ENCODE measurements around the gene ZG16B. TPM values are rescaled to one million over a fixed set of nuclear protein-coding genes. Genes with fewer than 3 reads are reported as not detected.

ZG16B gene
- total RNA-seq, 2 donors from 2014 or later = 34.1 to 62.1 TPM

DNA sequence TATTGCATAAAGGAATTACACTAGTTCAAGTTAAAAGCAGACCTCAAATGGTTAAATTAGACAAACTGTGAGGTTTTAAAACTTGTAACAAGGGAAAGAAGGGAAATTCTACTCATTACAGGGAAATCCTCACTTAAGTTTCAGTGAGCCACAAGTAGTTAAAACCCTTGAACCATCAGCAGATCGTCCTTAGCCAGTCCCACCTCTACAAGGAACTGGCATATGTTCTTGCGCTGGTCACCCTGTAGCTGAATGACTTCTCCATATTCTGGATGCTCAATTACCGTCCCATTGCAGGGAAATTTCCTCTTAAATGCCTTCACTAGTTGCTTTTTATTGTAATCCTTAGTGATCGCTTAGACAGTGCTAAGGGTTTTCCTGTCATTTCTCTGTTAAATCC lies 7.6 kb upstream of the ZG16B start:
- no peak overlapping the region for H3K9ac ChIP-seq (ENCODE audit: low read depth in 2 of 2, low read length in 2 of 2)
- no peaks in the 10 kb centered on the region for H3K4me1 ChIP-seq
- no peaks in the 10 kb centered on the region for H3K36me3 ChIP-seq
- TF ChIP-seq CTCF (IDR thresholded peaks at IDR 0.05) = no peak
- intact Hi-C loops (cut with DNase I) = no loop called here
- no peak for DNase-seq
- no peak overlapping the region for H3K27ac ChIP-seq
- no peaks in the 10 kb centered on the region for H3K9me3 ChIP-seq
- no peaks in the 10 kb centered on the region for H3K27me3 ChIP-seq
- H3K4me3 ChIP-seq = no peak overlapping the region

GRCh38 chr16:2824626-2825025 lies 5.5 kb upstream of the ZG16B start:
- Histone ChIP-seq H3K27ac (no peak overlapping the region), H3K9me3 (no peaks in the 10 kb centered on the region), H3K27me3 (no peaks in the 10 kb centered on the region), H3K36me3 (no peaks in the 10 kb centered on the region), H3K9ac (ENCODE audit: low read depth in 2 of 2, low read length in 2 of 2) (no peak overlapping the region), H3K4me1 (no peaks in the 10 kb centered on the region), H3K4me3 (no peak overlapping the region)
- TF ChIP-seq CTCF (IDR thresholded peaks at IDR 0.05) = no peak
- no peak for DNase-seq
- intact Hi-C loops (cut with DNase I) = no loop called here

- H3K9ac ChIP-seq (ENCODE audit: low read depth in 2 of 2, low read length in 2 of 2) = no peak overlapping the region
- no peaks in the 10 kb centered on the region for H3K27me3 ChIP-seq
- no peak for DNase-seq
- H3K4me3 ChIP-seq = no peak overlapping the region
- no peaks in the 10 kb centered on the region for H3K9me3 ChIP-seq
- no peaks in the 10 kb centered on the region for H3K36me3 ChIP-seq
- H3K4me1 ChIP-seq = no peaks in the 10 kb centered on the region
- H3K27ac ChIP-seq = no peak overlapping the region
- no peak for TF ChIP-seq CTCF (IDR thresholded peaks at IDR 0.05)
- intact Hi-C loops (cut with DNase I) = no loop called here
These were observed 4.9 kb upstream of the ZG16B start for GRCh38 chr16:2825049-2825742.

GRCh38 chr16:2825906-2826305 lies 4.2 kb upstream of the ZG16B start:
- Histone ChIP-seq H3K9me3 (no peaks in the 10 kb centered on the region), H3K9ac (ENCODE audit: low read depth in 2 of 2, low read length in 2 of 2) (no peak overlapping the region), H3K4me1 (no peaks in the 10 kb centered on the region), H3K27ac (no peak overlapping the region), H3K36me3 (no peaks in the 10 kb centered on the region), H3K4me3 (no peak overlapping the region), H3K27me3 (no peaks in the 10 kb centered on the region)
- intact Hi-C loops (cut with DNase I) = no loop called here
- DNase-seq = no peak
- TF ChIP-seq CTCF (IDR thresholded peaks at IDR 0.05) = no peak

GRCh38 chr16:2826591-2827373 lies 3.3 kb upstream of the ZG16B start:
- Histone ChIP-seq H3K4me1 (no peaks in the 10 kb centered on the region), H3K36me3 (no peaks in the 10 kb centered on the region), H3K9ac (ENCODE audit: low read depth in 2 of 2, low read length in 2 of 2) (no peak overlapping the region), H3K9me3 (no peaks in the 10 kb centered on the region), H3K27me3 (no peaks in the 10 kb centered on the region), H3K4me3 (no peak overlapping the region), H3K27ac (no peak overlapping the region)
- intact Hi-C loops (cut with DNase I) = no loop called here
- TF ChIP-seq CTCF (IDR thresholded peaks at IDR 0.05) = no peak
- DNase-seq = no peak

All from colonic mucosa (tissue), 4 donors.